Measurements from ENCODE around the gene ARHGEF28. TPM values are rescaled to one million over a fixed set of nuclear protein-coding genes. Genes with fewer than 3 reads are reported as not detected.

Gene ARHGEF28
- total RNA-seq, 1 donor, result 26.2 TPM

GRCh38 chr5:73928476-73929070 lies 302.6 kb downstream of the ARHGEF28 start:
- no peak for TF ChIP-seq CTCF (IDR thresholded peaks at IDR 0.05; ENCODE audit: insufficient read depth, low read length)
- no peak for DNase-seq (ENCODE audit: low read depth)
- H3K4me3 ChIP-seq (ENCODE audit: low read depth, low read length), result no peak overlapping the region

DNA sequence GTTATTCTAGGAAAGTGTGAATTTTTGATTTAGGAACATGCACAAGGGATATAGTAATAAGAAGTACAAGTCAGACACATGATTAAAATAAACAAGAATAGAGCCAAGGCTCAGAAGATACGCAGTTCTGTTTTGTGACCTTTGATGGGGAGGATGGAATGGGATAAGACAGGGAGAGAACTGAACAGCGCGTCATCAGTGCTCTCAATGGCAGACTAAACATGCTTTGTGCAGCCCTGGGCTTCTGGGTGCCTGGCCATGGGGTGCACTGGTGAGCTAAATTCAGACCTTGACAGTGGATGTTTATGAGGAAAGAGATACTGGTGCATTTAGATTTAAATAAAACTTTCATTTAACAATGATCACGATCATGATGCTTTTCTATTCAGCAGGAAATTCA lies 309.7 kb downstream of the ARHGEF28 start:
- TF ChIP-seq CTCF (IDR thresholded peaks at IDR 0.05; ENCODE audit: insufficient read depth, low read length), result no peak
- DNase-seq (ENCODE audit: low read depth), result no peak
- no peak overlapping the region for H3K4me3 ChIP-seq (ENCODE audit: low read depth, low read length)

DNA sequence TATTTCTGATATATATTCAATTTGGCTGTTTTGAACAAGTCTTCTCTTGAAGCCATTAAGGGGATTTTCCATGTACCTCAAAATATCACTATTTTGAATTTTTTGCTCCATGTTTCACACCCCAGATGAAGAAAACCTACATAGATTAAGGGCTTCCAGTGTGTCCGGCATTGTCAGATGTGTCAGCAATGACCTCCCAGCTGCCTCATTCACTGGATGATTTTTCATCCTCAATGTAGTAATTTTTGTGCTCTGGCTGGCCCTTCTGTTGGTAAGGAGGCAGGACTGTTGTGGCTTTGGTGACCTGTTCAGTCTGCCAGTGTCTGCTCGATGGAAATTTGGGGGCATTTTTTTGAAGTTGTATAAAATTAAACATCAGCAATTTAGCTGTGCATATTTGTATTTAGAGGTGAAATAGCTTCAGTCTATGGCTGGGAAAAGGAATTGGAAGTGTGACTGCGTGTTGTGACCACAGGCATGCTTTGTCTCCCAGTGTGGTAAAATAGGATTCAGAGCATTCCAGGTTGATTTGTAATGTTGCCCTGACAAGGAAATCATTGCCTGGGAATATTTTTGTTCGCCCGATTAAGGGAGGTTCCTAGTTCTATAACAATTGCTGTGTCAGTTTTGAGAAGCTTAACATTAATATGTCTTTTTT lies 312.4 kb downstream of the ARHGEF28 start:
- no peak for TF ChIP-seq CTCF (IDR thresholded peaks at IDR 0.05; ENCODE audit: insufficient read depth, low read length)
- peak overlapping the region; percentile 32 for H3K4me3 ChIP-seq (ENCODE audit: low read depth, low read length)
- peak; percentile 98 for DNase-seq (ENCODE audit: low read depth)

GRCh38 chr5:73938938-73939320 lies 312.9 kb downstream of the ARHGEF28 start:
- DNase-seq (ENCODE audit: low read depth), result no peak
- no peak for TF ChIP-seq CTCF (IDR thresholded peaks at IDR 0.05; ENCODE audit: insufficient read depth, low read length)
- H3K4me3 ChIP-seq (ENCODE audit: low read depth, low read length), result no peak overlapping the region

DNA sequence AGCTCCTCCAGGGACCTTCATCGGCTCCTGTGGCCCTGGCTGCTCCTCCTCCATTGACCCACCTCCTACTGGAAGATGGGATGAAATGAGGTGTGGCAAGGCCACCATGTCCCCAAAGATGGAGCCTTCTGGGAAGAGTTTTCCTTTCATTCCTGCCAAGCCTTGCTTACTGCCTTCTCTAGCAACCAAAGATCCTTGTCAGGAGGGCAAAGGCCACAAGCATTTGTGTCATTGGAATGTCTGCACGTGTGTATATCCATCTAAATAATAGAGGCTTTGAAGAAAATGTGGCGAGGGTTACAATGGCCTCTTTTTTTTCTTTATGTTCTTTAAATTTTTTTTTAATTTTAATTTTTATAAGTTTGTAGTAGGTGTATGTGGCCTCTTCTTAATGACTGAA lies 313.6 kb downstream of the ARHGEF28 start:
- no peak for DNase-seq (ENCODE audit: low read depth)
- no peak overlapping the region for H3K4me3 ChIP-seq (ENCODE audit: low read depth, low read length)
- TF ChIP-seq CTCF (IDR thresholded peaks at IDR 0.05; ENCODE audit: insufficient read depth, low read length), result no peak

GRCh38 chr5:73940026-73940425 lies 314.0 kb downstream of the ARHGEF28 start:
- peak; percentile 34 for DNase-seq (ENCODE audit: low read depth)

More at GRCh38 chr5:73940026-73940425, 314.0 kb downstream of the ARHGEF28 start:
- TF ChIP-seq CTCF (IDR thresholded peaks at IDR 0.05; ENCODE audit: insufficient read depth, low read length), result no peak
- H3K4me3 ChIP-seq (ENCODE audit: low read depth, low read length), result no peak overlapping the region
